OCI-LY7 (cell line): Measurements from ENCODE around the gene SLC9A9.

Source experiments
- CTCF ChIP-seq: fragments of 200-600 bp; sonication (generic); conservative IDR thresholded peaks from 2 replicates; pipeline ENCODE4 v1.5.1; 2014; ENCODE audit warnings: mild to moderate bottlenecking, antibody characterized with exemption, low read length, moderate library complexity, mixed read lengths
- EZH2phosphoT487 ChIP-seq: fragments of 200-600 bp; sonication (generic); IDR thresholded peaks from 2 replicates; pipeline ENCODE4 v1.6.1; 2018; ENCODE audit warnings: low read depth, borderline replicate concordance, mild to moderate bottlenecking, mixed run types, antibody characterized with exemption, low read length, moderate library complexity, mixed read lengths

DNA sequence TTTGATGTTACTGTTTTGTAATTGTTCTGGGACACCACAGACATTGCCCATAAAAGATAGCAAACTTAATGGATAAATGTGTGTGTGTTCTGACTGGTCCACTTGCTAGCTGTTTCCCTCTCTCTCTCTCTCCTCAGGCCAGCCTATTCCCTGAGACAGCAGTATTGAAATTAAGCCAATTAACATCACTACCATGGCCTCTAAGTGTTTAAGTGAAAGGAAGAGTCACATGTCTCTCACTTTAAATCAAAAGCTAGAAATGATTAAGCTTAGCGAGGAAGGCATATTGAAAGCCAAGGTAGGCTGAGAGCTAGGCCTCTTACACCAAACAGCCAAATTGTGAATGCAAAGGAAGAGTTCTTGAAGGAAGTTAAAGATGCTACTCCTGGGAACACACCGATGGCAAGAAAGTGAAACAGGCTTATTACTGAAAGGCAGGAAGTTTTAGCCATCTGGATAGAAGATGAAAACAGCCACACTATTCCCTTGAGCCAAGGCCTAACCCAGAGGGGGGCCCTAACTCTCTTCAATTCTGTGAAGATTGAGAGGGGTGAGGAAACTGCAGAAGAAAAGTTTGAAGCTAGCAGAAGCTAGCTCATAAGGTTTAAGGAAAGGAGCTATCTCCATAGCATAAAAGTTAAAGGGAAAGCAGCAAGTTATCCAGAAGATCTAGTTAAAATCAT is 433.6 kb downstream of the SLC9A9 start:
- TF ChIP-seq CTCF, result no peak
- no peak for TF ChIP-seq EZH2phosphoT487
